AG10803 (cell line): ENCODE results near the gene CCL11.

Source experiments
- DNase-seq: peaks from one replicate; pipeline ENCODE4 v3.0.0; 2010; ENCODE audit warnings: low read depth
- H3K4me3 ChIP-seq: 2 replicates; pipeline ENCODE4 v1.5.1; 2011; ENCODE audit warnings: mild to moderate bottlenecking, low read length, control low read depth
- TF ChIP-seq, protein P1 (sequence below): conservative IDR thresholded peaks from 2 replicates; pipeline ENCODE4 v1.5.1; 2011; ENCODE audit warnings: mild to moderate bottlenecking, low read length, control low read depth, inconsistent platforms

The CCL11 gene

DNA sequence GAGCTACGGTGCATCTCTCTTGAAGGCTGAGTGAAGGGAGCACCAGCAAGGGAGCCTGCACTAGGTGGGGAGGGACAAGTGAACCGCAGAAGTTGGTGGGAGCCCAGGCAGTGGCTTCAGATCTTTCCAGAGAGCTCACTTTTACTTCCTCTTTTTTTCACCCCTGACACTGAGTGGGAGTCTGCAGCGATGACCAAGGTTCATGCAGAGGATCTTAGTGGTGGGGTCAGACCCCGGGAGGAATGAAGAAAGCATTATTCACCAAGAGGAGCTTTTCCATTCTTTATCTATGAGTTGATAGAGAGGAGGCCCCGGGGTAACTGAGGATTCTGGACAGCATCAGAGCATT lies 33.5 kb upstream of the CCL11 start:
- no peak for DNase-seq
- TF ChIP-seq, protein P1, sequence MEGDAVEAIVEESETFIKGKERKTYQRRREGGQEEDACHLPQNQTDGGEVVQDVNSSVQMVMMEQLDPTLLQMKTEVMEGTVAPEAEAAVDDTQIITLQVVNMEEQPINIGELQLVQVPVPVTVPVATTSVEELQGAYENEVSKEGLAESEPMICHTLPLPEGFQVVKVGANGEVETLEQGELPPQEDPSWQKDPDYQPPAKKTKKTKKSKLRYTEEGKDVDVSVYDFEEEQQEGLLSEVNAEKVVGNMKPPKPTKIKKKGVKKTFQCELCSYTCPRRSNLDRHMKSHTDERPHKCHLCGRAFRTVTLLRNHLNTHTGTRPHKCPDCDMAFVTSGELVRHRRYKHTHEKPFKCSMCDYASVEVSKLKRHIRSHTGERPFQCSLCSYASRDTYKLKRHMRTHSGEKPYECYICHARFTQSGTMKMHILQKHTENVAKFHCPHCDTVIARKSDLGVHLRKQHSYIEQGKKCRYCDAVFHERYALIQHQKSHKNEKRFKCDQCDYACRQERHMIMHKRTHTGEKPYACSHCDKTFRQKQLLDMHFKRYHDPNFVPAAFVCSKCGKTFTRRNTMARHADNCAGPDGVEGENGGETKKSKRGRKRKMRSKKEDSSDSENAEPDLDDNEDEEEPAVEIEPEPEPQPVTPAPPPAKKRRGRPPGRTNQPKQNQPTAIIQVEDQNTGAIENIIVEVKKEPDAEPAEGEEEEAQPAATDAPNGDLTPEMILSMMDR, result no peak
- no peak overlapping the region for H3K4me3 ChIP-seq

DNA sequence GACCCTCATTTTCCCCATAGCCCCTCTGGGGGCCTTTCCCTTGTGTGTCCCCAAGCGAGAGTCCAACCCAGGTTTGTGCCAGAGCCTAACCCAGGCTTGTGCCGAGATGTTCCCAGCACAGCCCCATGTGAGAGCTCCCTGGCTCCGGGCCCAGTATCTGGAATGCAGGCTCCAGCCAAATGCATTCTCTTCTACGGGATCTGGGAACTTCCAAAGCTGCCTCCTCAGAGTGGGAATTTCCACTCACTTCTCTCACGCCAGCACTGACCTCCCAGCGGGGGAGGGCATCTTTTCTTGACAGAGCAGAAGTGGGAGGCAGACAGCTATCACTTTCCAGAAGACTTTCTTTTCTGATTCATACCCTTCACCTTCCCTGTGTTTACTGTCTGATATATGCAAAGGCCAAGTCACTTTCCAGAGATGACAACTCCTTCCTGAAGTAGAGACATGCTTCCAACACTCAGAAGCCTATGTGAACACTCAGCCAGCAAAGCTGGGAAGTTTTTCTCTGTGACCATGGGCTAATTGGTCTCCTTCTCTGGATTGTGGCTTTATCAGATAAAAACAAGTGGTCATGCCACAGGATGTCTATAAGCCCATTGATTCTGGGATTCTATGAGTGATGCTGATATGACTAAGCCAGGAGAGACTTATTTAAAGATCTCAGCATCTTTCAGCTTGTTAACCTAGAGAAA lies 33.0 kb upstream of the CCL11 start:
- no peak overlapping the region for H3K4me3 ChIP-seq
- peak; percentile 94 for DNase-seq
- TF ChIP-seq, protein P1, result no peak

DNA sequence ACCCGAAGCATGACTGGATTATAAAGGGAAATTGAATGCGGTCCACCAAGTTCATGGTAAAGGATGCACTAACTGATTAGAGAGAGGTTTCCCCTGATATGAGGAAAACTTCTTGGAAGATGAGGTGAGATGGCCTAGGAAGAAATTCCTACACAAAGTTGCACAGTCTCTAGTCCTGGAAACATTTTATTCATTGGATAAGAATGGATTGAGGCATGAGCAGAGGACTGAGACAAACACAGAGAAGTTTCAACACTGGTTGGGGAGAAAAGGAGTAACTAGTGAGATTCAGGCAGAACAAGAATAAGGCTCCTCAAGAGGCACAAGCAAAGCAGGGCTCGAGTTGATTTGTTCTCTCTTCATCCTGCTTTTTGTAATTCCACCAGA lies 32.4 kb upstream of the CCL11 start:
- DNase-seq, result peak; percentile 42
- TF ChIP-seq, protein P1, result no peak
- H3K4me3 ChIP-seq, result no peak overlapping the region

DNA sequence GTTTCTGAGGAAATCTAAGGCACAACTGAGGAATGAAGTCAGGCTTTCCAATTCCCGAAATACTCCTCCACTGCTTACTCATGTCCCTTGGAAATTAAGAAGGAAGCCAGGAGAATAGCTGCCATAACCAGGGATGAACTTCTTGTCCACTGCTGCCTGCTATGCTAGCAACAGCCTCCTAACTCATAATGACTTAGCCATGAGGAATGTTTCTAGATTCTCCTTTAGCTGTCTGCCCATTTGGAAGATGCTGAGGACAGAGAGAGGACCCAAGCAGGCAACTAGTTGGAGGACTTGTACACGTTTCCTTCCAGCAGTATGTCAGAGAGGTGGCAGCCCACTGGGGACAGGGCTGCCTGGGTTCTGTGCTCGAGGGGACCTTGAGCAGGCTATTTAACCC lies 31.4 kb upstream of the CCL11 start:
- TF ChIP-seq, protein P1, result no peak
- H3K4me3 ChIP-seq, result no peak overlapping the region
- peak; percentile 96 for DNase-seq

DNA sequence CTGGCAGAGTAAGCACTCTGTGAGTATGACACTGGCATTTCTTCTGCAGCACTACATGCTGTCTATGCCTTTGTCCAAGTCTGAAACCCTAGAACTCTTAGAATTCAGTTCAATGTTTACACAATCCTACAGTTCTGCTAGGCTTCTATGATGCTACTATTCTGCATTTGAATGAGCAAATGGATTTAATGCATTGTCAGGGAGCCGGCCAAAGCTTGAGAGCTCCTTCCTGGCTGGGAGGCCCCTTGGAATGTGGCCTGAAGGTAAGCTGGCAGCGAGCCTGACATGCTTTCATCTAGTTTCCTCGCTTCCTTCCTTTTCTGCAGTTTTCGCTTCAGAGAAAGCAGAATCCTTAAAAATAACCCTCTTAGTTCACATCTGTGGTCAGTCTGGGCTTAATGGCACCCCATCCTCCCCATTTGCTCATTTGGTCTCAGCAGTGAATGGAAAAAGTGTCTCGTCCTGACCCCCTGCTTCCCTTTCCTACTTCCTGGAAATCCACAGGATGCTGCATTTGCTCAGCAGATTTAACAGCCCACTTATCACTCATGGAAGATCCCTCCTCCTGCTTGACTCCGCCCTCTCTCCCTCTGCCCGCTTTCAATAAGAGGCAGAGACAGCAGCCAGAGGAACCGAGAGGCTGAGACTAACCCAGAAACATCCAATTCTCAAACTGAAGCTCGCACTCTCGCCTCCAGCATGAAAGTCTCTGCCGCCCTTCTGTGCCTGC lies 30.7 kb upstream of the CCL11 start, which contains the start of gene CCL2:
Gene CCL2, plus strand, starts transcription at position 635 of the 730 bp plus-strand sequence. Its CDS starts 65 bp downstream, at position 700.
- TF ChIP-seq, protein P1, result no peak
- peak; percentile 73 for DNase-seq
- H3K4me3 ChIP-seq, result peak within 1 kb of the TSS; percentile 68

DNA sequence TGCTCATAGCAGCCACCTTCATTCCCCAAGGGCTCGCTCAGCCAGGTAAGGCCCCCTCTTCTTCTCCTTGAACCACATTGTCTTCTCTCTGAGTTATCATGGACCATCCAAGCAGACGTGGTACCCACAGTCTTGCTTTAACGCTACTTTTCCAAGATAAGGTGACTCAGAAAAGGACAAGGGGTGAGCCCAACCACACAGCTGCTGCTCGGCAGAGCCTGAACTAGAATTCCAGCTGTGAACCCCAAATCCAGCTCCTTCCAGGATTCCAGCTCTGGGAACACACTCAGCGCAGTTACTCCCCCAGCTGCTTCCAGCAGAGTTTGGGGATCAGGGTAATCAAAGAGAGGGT lies 30.2 kb upstream of the CCL11 start:
- H3K4me3 ChIP-seq, result peak overlapping the region; percentile 68
- DNase-seq, result no peak

More for the DNA sequence above, 30.2 kb upstream of the CCL11 start:
- TF ChIP-seq, protein P1, result no peak
